ENCODE measurements around the gene ME2.

ME2 gene

DNA sequence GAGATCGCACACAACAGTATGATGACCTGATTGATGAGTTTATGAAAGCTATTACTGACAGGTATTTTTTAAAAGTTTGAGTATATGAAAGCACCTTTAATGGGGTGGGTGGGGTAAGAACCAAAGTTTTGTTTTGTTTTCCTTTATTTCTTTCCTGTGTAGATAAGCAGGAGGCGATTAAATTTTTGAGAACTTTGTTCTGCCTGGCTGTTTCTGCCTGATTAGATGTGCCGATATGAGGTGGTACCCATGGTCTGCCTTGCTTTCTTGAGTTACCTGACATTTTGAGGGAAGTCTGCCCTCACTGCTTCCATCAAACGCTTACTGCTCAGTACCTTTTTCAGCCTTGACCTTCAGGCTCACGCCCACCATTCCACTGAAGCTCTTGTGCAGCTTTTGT, 39.2 kb downstream of the ME2 start:
- H3K27ac ChIP-seq, result no peak overlapping the region
- TF ChIP-seq, protein P1, sequence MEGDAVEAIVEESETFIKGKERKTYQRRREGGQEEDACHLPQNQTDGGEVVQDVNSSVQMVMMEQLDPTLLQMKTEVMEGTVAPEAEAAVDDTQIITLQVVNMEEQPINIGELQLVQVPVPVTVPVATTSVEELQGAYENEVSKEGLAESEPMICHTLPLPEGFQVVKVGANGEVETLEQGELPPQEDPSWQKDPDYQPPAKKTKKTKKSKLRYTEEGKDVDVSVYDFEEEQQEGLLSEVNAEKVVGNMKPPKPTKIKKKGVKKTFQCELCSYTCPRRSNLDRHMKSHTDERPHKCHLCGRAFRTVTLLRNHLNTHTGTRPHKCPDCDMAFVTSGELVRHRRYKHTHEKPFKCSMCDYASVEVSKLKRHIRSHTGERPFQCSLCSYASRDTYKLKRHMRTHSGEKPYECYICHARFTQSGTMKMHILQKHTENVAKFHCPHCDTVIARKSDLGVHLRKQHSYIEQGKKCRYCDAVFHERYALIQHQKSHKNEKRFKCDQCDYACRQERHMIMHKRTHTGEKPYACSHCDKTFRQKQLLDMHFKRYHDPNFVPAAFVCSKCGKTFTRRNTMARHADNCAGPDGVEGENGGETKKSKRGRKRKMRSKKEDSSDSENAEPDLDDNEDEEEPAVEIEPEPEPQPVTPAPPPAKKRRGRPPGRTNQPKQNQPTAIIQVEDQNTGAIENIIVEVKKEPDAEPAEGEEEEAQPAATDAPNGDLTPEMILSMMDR (conservative IDR thresholded peaks at IDR 0.05), result no peak
- no peak for TF ChIP-seq ZFX (IDR thresholded peaks at IDR 0.05)

DNA sequence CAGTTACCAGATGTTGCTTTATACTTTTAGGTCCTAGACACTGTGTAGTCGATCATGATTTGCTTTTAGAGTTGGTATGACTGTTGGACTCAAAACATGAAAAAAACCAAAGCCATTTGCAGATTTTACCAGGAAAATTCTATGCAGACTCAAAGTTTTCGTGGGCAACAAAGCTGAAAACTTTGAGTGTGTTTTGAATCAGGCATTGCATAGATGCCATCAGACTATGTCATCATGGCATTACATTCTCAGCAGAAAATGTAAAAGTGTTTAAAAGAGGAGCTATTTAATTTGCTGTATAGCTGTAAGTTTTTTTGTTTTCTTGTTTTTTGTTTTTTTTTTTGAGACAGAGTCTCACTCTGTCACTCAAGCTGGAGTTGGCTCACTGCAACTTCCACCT, 45.5 kb downstream of the ME2 start:
- no peak overlapping the region for H3K27ac ChIP-seq
- TF ChIP-seq ZFX (IDR thresholded peaks at IDR 0.05), result no peak
- TF ChIP-seq, protein P1 (conservative IDR thresholded peaks at IDR 0.05), result no peak

DNA sequence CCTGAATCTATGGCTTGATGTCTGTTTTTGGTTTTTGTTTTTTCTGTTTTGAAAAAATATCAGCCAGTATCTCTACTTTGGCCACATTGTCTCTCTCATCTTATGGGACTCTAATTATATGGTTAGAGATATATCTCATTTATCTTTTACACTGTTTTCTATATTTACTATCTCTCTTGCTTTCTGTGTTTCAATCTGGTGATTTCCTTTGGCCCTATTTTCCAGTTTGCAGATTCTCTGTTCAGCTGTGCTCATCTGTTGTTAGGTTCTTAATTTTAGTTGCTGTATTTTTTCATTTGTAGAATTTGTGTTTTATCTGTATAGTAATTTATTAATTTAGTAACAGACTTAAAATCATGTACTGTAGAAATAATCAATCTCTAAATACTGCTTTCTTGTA, 47.6 kb downstream of the ME2 start:
- TF ChIP-seq, protein P1 (conservative IDR thresholded peaks at IDR 0.05), result no peak
- no peak for TF ChIP-seq ZFX (IDR thresholded peaks at IDR 0.05)
- no peak overlapping the region for H3K27ac ChIP-seq

DNA sequence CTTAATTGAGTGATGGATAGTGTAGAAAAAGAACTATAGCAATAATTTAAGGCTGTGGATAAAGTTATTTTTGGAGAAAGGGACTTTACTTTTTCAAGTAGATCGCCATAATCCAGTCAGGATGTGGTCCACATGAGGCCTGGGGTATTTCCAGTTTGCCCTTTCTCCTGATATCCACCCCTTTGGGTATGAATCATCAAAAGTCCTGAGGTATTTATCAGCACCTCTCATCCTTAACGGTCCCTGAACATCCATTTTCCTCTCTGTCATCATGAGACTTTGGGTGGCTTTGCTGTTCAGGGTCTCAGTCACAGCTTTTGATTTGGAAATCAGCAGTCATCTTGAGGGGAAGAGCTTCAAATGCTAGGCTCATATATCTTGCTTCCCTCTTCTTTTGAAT, 49.6 kb downstream of the ME2 start:
- no peak overlapping the region for H3K27ac ChIP-seq
- no peak for TF ChIP-seq ZFX (IDR thresholded peaks at IDR 0.05)
- TF ChIP-seq, protein P1 (conservative IDR thresholded peaks at IDR 0.05), result no peak

DNA sequence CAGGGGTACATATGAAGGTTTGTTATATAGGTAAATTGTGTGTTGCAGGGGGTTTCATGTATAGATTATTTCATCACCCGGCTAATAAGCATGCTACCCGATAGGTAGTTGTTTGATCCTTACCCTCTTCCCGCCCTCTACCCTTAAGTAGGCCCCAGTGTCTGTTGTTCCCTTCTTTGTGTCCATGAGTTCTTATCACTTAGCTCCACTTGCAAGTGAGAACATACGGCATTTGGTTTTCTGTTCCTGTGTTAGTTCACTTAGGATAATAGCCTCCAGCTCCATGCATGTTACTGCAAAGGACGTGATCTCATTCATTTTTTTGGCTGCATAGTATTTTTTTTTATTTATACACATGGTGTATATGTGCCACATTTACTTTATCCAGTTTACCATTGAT, 54.8 kb downstream of the ME2 start:
- H3K27ac ChIP-seq, result no peak overlapping the region
- TF ChIP-seq ZFX (IDR thresholded peaks at IDR 0.05), result no peak
- TF ChIP-seq, protein P1 (conservative IDR thresholded peaks at IDR 0.05), result no peak

DNA sequence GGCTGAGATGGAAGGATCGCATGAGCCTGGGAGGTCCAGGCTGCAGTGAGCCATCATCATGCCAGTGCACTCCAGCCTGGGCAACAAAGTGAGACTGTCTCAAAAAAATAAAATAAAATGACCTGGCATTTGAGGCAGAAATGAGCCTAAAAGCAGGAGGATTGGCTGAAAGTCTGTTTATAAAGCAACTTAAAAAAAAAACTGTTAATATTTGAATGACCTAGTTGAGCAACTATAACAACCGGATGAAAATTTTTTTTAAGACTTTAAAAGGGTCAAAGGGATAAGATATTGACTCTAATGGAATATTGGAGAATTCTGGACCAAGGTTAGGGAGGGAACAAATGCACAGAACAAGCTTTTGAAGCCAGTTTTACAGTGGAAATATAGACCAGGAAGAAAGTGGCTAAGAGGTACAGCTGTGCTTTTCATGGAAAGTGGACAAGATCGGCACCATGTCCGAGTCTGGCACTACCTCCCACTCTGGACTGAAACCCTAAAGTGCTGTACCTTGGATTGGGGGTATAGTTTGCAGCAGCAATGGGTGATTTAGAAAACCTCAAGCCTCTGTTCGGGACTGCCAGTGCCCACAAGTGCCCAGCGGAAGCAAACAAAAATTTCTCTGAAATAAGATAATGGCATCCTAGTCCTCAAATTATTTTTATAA, 55.8 kb downstream of the ME2 start:
- TF ChIP-seq ZFX (IDR thresholded peaks at IDR 0.05), result no peak
- TF ChIP-seq, protein P1 (conservative IDR thresholded peaks at IDR 0.05), result no peak
- no peak overlapping the region for H3K27ac ChIP-seq

DNA sequence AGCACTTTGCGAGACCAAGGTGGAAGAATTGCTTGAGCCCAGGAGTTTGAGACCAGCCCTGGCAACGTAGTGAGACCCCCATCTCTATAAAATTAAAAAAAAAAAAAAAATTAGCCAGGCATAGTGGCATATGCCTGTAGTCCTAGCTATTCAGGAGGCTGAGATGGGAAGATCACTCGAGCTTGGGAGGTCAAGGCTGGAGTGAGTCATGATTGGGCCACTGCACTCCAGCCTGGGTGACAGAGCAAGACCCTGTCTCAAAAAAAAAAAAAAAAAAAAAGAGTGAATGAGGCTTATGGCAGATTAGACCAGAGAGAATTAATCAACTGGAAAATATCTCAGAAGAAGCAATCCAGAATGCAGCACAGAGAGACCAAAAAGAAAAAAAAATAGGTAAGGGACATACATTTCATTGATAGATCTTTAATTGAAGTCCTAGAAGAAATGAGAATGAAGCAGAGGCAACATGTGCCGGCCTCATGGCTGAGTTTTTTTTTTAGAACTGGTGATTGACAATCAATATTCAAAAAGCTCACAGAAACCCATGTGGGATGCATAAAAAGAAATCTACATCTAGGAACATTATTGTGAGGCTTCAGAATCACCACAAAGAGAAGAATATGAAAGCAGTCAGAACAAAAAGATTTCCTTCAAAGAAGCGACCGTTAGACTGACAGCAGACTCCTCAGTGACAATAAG, 56.7 kb downstream of the ME2 start:
- H3K27ac ChIP-seq, result no peak overlapping the region
- TF ChIP-seq, protein P1 (conservative IDR thresholded peaks at IDR 0.05), result no peak
- no peak for TF ChIP-seq ZFX (IDR thresholded peaks at IDR 0.05)
